HG03139 (cell line): Measurements from ENCODE around the gene RCE1.

Source experiments
- ATAC-seq: cut with Tn5 transposase; IDR thresholded peaks from one replicate; pipeline ENCODE4 v1.9.1; 2021; ENCODE audit not compliant: unreplicated experiment

RCE1 gene

GRCh38 chr11:66856496-66857233 is 13.4 kb downstream of the RCE1 start, which contains the start of gene LRFN4:
Gene LRFN4, plus strand, starts transcription at chr11:66857064. Its CDS starts 681 bp downstream, at chr11:66857745.
- ATAC-seq = peak; percentile 13

- no peak for ATAC-seq
Observed at GRCh38 chr11:66857234-66857926, 14.1 kb downstream of the RCE1 start.

- no peak for ATAC-seq
Observed at GRCh38 chr11:66857927-66858185, 14.6 kb downstream of the RCE1 start.

- no peak for ATAC-seq
Observed at GRCh38 chr11:66858186-66858938, 15.1 kb downstream of the RCE1 start.

GRCh38 chr11:66858939-66859685 is 15.9 kb downstream of the RCE1 start:
- no peak for ATAC-seq

GRCh38 chr11:66859686-66860448 is 16.6 kb downstream of the RCE1 start:
- ATAC-seq = no peak

- ATAC-seq = no peak
Observed at GRCh38 chr11:66860449-66860831, 17.2 kb downstream of the RCE1 start.

- no peak for ATAC-seq
Observed at GRCh38 chr11:66861038-66861773, 18.0 kb downstream of the RCE1 start.

- ATAC-seq = no peak
Observed at GRCh38 chr11:66861774-66862558, 18.7 kb downstream of the RCE1 start.

GRCh38 chr11:66862559-66863037 is 19.4 kb downstream of the RCE1 start:
- no peak for ATAC-seq

- no peak for ATAC-seq
Observed at GRCh38 chr11:66863428-66864125, 20.3 kb downstream of the RCE1 start.

GRCh38 chr11:66864172-66864901 is 21.1 kb downstream of the RCE1 start:
- ATAC-seq = no peak

GRCh38 chr11:66864924-66865697 is 21.9 kb downstream of the RCE1 start:
- no peak for ATAC-seq

GRCh38 chr11:66866007-66866406 is 22.8 kb downstream of the RCE1 start:
- no peak for ATAC-seq

GRCh38 chr11:66866511-66866986 is 23.3 kb downstream of the RCE1 start:
- no peak for ATAC-seq

GRCh38 chr11:66867425-66868040 is 24.3 kb downstream of the RCE1 start:
- ATAC-seq = no peak
